Measurements from ENCODE around the gene IFITM5.
"Not testable (repeated sequence)": the region's sequence is repeated elsewhere in the genome, so short reads cannot be mapped to it uniquely, and the experiment has no call there.

Gene IFITM5

GRCh38 chr11:327581-327923, 28.2 kb upstream of the IFITM5 start:
- DNase-seq: no peak

DNA sequence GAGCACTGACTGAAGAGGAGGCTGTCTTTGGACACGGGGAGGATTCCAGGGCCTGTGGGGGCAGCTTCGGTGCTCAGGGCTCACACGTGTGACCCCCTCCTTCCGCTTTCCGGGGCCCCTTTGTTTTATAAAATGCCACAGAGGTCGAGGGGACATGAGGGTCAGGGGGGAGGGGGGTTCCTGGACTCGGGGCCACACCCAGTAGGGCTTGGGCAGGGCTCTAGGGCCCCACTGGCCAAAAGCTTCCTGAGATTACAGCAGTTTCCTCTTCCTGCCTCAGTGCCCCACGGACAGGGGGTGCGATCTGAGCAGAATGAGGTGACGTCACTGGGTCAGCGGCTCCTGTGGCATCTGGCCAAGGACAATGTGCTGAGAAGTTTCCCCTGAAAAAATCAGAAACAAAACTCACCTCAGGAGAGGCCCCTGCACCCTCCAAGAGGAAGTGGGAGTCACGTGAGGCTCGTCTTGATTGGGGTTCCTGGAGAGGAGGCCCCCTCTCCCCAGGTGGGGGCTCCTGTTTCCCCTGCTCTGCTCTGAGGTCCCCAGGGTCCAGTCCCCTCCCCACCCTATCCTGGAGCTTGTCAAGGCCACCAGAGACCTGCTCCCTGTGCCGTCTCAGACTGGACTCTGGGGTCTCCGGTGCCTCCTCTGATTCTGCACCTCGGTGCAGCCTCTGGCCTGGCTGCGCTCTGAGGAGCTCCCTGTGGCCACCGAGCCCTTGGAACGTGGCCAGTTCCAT, 27.7 kb upstream of the IFITM5 start:
- DNase-seq: peak; percentile 55

- no peak for DNase-seq
Observed at GRCh38 chr11:326592-326841, 27.2 kb upstream of the IFITM5 start.

- no peak for DNase-seq
Observed at GRCh38 chr11:325796-326591, 26.7 kb upstream of the IFITM5 start.

DNA sequence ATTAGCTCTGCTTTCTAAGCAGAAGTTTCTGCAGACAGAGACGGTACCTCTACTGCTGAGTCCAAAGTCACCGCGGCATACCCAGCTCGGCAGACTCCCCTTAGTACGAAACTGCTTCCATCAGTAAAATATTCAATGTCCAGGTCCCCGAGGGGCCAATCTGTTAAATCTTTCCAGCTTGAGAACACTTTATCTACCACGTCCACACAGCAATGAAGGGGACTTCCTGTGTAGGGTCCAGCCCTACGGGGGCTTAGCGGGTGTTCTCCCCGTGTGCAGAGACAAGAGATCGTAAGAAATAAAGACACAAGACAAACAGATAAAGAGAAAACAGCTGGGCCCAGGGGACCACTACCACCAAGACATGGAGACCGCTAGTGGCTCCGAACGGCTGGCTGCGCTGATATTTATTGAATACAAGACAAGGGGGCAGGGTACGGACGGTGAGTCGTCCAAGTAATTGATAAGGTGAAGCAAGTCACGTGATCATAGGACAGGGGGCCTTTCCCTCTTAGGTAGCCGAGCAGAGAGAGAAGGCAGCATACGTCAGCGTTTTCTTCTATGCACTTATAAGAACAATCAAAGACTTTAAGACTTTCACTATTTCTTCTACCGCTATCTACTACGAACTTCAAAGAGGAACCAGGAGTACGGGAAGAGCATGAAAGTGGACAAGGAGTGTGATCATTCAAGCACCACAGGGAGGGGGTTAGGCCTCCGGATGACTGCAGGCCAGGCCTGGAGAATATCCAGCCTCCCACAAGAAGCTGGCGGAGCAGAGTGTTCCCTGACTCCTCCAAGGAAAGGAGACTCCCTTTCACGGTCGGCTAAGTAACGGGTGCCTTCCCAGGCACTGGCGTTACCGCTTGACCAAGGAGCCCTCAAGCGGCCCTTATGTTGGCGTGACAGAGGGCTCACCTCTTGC, 25.5 kb upstream of the IFITM5 start:
- DNase-seq: not testable (repeated sequence)

- no peak for DNase-seq
Observed at GRCh38 chr11:324156-324555, 24.8 kb upstream of the IFITM5 start.

- peak; percentile 27 for DNase-seq
Observed at GRCh38 chr11:319888-320273, 20.6 kb upstream of the IFITM5 start.

GRCh38 chr11:319121-319887, 20.0 kb upstream of the IFITM5 start:
- DNase-seq: peak; percentile 47

DNA sequence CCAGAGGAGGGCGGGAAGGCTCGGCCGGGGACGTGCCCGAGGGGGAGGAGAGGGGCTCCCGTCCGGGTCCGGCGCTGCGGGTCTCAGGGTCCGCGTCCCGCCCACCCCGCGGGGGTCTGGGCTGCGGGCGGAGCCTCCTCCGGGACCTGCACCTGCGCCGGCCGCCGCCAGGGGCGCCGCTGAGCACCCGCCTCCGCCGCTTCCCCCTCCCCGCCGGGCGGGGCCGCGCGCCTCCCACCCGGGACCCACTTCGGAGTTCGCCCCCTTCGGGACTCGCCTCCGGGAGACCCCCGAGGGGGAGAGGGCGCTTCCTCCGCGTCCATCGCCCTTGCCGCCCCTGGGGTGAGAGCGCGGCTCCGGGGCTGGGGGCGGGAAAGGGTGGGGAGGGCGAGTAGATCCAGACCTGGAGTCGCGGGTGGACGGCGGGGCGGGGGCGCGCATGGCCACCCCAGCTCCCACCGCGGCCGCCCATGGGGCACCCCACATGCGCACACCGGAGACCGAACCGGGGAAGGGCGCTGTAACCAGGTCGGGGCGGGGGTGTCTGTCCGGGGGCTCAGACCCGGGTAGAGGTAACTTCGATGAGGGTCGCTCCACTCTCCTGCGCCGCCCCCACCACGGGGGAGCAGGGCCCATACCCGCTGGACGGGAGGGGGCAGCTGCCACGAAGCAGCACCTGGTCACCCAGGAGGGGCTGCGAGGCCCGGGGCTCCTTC, 19.2 kb upstream of the IFITM5 start:
- not testable (repeated sequence) for DNase-seq

DNA sequence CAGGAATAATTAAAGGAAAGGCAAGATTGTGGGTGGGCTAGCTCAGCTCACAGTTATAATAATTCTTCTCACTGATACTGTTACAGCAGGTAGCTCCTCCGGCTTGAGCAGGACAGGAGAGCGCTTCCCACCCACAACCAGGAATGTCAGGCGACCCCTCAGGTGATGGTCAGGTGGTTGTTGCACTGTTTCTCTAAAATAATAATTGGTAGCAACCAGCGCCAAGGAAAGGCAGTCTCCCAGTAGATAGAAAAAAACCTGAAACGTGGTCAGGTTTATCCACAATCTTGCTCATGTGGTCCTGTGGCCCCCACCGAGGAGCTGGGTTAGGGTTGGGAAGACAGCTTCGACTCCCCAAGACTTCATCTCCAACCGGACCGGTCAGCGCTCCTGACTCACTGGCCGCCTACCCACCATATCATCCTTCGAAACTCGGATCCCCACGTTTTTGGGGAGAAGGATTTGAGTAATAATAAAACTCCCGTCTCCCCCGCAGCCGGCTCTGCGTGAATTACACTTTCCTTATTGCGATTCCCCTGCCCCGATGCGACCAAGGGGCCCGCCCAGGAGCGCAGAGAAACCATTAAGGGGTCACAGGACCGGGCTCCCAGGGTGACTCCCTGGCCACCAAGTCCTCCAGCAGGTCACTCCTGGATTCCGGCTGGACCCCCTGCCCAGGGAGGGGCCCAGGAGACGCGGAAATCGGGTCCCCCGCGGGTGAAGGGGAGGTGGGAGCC, 18.5 kb upstream of the IFITM5 start:
- DNase-seq: peak; percentile 48

GRCh38 chr11:316891-317301, 17.6 kb upstream of the IFITM5 start:
- peak; percentile 25 for DNase-seq

- DNase-seq: peak; percentile 36
Observed at GRCh38 chr11:316031-316701, 16.8 kb upstream of the IFITM5 start.

DNA sequence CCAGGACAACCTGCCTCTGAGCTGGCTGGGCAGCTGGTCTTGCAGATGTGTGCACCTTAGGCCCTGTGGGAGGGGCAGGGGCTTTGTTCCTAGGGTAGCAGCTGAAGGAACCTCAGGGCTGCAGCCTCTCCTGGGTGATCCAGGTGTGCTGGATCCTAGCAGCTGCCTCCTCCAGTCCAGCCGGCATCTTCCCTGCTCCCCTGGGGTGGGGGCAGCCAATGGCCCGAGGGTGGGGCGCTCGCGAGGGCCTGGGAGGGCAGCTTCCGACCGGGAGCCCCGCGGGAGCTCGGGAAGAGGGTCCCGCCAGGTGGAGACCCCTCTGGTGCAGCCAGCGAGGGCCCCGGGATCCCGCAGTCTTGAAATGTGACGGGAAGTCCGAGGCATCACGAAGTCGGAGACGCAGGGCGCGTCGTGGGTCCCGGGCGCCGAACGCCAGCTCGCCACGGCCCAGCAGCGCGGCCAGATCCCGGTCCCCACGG, 16.2 kb upstream of the IFITM5 start:
- DNase-seq: no peak

DNA sequence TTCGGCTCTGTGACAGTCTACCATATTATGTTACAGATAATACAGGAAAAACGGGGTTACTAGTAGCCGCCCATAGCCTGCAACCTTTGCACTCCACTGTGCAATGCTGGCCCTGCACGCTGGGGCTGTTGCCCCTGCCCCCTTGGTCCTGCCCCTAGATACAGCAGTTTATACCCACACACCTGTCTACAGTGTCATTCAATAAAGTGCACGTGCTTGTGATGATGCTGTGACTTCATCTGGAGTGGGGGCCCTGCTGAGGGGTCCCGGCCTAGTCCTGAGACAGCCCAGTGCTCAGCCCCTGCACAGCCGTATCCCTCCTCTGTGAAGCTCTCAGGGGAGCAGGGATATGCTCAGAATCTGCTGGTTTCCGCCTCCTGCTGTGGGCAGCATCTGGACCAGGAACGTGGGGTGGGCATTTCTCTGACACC, 15.7 kb upstream of the IFITM5 start:
- DNase-seq: no peak

- not testable (repeated sequence) for DNase-seq
Observed at GRCh38 chr11:314554-314875, 15.2 kb upstream of the IFITM5 start.

DNA sequence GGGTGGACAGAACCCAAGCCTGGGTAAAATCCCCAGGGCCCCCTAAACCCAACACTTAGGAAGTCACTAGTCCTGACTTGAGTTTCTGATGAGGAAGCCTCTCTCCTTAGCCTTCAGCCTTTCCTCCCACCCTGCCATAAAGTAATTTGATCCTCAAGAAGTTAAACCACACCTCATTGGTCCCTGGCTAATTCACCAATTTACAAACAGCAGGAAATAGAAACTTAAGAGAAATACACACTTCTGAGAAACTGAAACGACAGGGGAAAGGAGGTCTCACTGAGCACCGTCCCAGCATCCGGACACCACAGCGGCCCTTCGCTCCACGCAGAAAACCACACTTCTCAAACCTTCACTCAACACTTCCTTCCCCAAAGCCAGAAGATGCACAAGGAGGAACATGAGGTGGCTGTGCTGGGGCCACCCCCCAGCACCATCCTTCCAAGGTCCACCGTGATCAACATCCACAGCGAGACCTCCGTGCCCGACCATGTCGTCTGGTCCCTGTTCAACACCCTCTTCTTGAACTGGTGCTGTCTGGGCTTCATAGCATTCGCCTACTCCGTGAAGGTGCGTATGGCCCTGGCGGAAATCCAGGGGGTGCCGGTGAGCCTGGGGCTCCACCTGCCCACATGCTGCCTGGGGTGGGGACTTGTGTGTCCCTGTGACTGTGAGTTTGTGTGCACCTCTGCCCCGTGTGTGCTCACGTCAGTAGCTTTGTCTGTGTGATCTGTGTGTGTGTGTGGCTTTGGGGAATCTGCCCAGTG, 14.6 kb upstream of the IFITM5 start, which contains the start of gene IFITM1:
Gene IFITM1 (plus strand): TSS at position 254 of the 767 bp plus-strand sequence. CDS start 131 bp downstream, at position 385.
- peak; percentile 92 for DNase-seq

DNA sequence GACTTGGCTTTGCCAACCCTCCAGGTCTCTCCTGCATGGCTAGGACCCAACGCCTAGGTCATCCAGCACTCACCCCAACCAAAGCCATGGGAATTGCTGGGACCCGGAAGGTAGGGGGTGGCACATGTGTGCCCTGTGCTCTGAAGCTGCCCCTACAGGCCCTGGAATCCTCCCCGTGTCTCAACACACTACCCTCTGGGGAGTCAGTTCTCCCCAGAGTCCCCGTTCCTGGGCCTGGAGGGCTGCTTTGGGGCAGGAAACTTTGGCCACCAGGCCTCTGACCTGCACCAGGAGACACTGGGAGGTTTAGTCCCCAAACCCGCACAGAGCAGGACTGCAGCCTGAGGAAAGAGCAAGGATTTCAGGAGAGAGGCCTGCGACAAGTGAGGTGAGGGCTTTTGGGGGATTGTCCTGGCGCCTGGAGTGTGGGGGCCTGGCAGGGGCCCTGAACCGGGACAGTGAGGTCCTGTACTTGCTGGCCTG, 14.0 kb upstream of the IFITM5 start:
- no peak for DNase-seq

GRCh38 chr11:312092-312816, 12.9 kb upstream of the IFITM5 start:
- DNase-seq: peak; percentile 34
